Activated B cell treated with CpG ODN at 0.5 μM for 24 hours (primary cell): ENCODE data around the gene L3MBTL4. TPM values are rescaled to one million over a fixed set of nuclear protein-coding genes. Genes with fewer than 3 reads are reported as not detected.

ENCODE experiments used
- ATAC-seq: fragments of 200-7000 bp; cut with Tn5 transposase; one replicate; pipeline ENCODE4 v1.10.0; 2021; ENCODE audit warnings: low read depth, mild to moderate bottlenecking, moderate library complexity
- CTCF ChIA-PET: fragments of 350-600 bp; sonication (Branson Sonifier 250); formaldehyde crosslinking; loops from one replicate; lab custom pipeline; 2021; ENCODE audit warnings: antibody characterized with exemption; lab: Charles Lee
- POLR2A ChIA-PET: fragments of 350-600 bp; sonication (Branson Sonifier 250); formaldehyde crosslinking; loops from one replicate; lab custom pipeline; 2021; ENCODE audit warnings: antibody characterized with exemption; lab: Charles Lee
- DNase-seq: peaks from one replicate; pipeline ENCODE4 v3.0.0; 2022
- H3K27ac Mint-ChIP-seq: one replicate; pipeline ENCODE4 v1.8.0; 2020; ENCODE audit warnings: mixed read lengths
- H3K27me3 Mint-ChIP-seq: one replicate; pipeline ENCODE4 v1.8.0; 2021; ENCODE audit warnings: mixed read lengths
- H3K36me3 Mint-ChIP-seq: one replicate; pipeline ENCODE4 v1.8.0; 2021; ENCODE audit warnings: low read depth, mixed read lengths
- H3K4me1 Mint-ChIP-seq: one replicate; pipeline ENCODE4 v1.8.0; 2021; ENCODE audit warnings: mixed read lengths
- H3K4me3 Mint-ChIP-seq: one replicate; pipeline ENCODE4 v1.8.0; 2020; ENCODE audit warnings: mild to moderate bottlenecking, mixed read lengths
- H3K9me3 Mint-ChIP-seq: one replicate; pipeline ENCODE4 v1.8.0; 2020; ENCODE audit warnings: mixed read lengths
- CTCF ChIP-seq: fragments of 200-600 bp; IDR thresholded peaks from one replicate; pipeline ENCODE4 v1.8.0; 2022; ENCODE audit warnings: antibody characterized with exemption, mild to moderate bottlenecking
- intact Hi-C: fragments of 100-400 bp; cut with micrococcal nuclease; formaldehyde crosslinking; loops from one replicate; pipeline ENCODE4 v1.15.1; 2024
- total RNA-seq: library from RNA; stranded (reverse); gene quantifications from 2 replicates; pipeline ENCODE4 v1.2.3, GENCODE V29; 2022

Gene L3MBTL4
- total RNA-seq, 1 donor from 2014 or later = 12.3 TPM

GRCh38 chr18:6132751-6133368 is 281.9 kb downstream of the L3MBTL4 start:
- no peak for TF ChIP-seq CTCF
- ChIA-PET CTCF (no interaction called here), POLR2A (no interaction called here)
- Mint-ChIP-seq H3K36me3 (peaks cover 24% of the 10 kb centered on the region), H3K27me3 (no peaks in the 10 kb centered on the region), H3K9me3 (peaks cover 9% of the 10 kb centered on the region), H3K27ac (no peak overlapping the region), H3K4me1 (no peaks in the 10 kb centered on the region), H3K4me3 (no peak overlapping the region)
- ATAC-seq (no peak), DNase-seq (no peak)
- intact Hi-C loops = no loop called here

- H3K9me3 Mint-ChIP-seq = peaks cover 3% of the 10 kb centered on the region
- peaks cover 9% of the 10 kb centered on the region for H3K36me3 Mint-ChIP-seq
- H3K4me1 Mint-ChIP-seq = no peaks in the 10 kb centered on the region
- ATAC-seq (no peak), DNase-seq (no peak)
- no peaks in the 10 kb centered on the region for H3K27me3 Mint-ChIP-seq
- ChIA-PET POLR2A (no interaction called here), CTCF (no interaction called here)
- TF ChIP-seq CTCF = no peak
- no peak overlapping the region for H3K4me3 Mint-ChIP-seq
- intact Hi-C loops = no loop called here
- no peak overlapping the region for H3K27ac Mint-ChIP-seq
These were observed 293.9 kb downstream of the L3MBTL4 start for GRCh38 chr18:6120820-6121279.

GRCh38 chr18:6119761-6120160 is 294.9 kb downstream of the L3MBTL4 start:
- DNase-seq = no peak
- Mint-ChIP-seq H3K27ac (no peak overlapping the region), H3K9me3 (peaks cover 3% of the 10 kb centered on the region), H3K4me1 (no peaks in the 10 kb centered on the region), H3K4me3 (no peak overlapping the region), H3K27me3 (no peaks in the 10 kb centered on the region), H3K36me3 (peaks cover 13% of the 10 kb centered on the region)
- no peak for TF ChIP-seq CTCF
- POLR2A ChIA-PET = no interaction called here
- CTCF ChIA-PET = no interaction called here
- ATAC-seq = no peak
- intact Hi-C loops = no loop called here

- ChIA-PET POLR2A (no interaction called here), CTCF (no interaction called here)
- H3K27me3 Mint-ChIP-seq = no peaks in the 10 kb centered on the region
- DNase-seq (no peak), ATAC-seq (no peak)
- no peaks in the 10 kb centered on the region for H3K9me3 Mint-ChIP-seq
- H3K4me1 Mint-ChIP-seq = no peaks in the 10 kb centered on the region
- intact Hi-C loops = no loop called here
- no peak for TF ChIP-seq CTCF
- no peak overlapping the region for H3K27ac Mint-ChIP-seq
- H3K36me3 Mint-ChIP-seq = peaks cover 5% of the 10 kb centered on the region
- H3K4me3 Mint-ChIP-seq = no peak overlapping the region
These were observed 296.6 kb downstream of the L3MBTL4 start for GRCh38 chr18:6118080-6118479.

GRCh38 chr18:6115710-6116109 is 299.0 kb downstream of the L3MBTL4 start:
- Mint-ChIP-seq H3K27me3 (no peaks in the 10 kb centered on the region), H3K9me3 (no peaks in the 10 kb centered on the region), H3K4me3 (no peak overlapping the region), H3K36me3 (peaks cover 5% of the 10 kb centered on the region), H3K27ac (no peak overlapping the region), H3K4me1 (no peaks in the 10 kb centered on the region)
- intact Hi-C loops = no loop called here
- no peak for DNase-seq
- CTCF ChIA-PET = no interaction called here
- POLR2A ChIA-PET = no interaction called here
- TF ChIP-seq CTCF = no peak
- ATAC-seq = no peak
